ENCODE data around the gene ZFP57. TPM values are rescaled to one million over a fixed set of nuclear protein-coding genes. Genes with fewer than 3 reads are reported as not detected.

Gene ZFP57
- polyA plus RNA-seq, 1 donor (not counting 4 experiments of a cell fraction or from before 2014, with no cell fraction given), result 17.4 TPM

DNA sequence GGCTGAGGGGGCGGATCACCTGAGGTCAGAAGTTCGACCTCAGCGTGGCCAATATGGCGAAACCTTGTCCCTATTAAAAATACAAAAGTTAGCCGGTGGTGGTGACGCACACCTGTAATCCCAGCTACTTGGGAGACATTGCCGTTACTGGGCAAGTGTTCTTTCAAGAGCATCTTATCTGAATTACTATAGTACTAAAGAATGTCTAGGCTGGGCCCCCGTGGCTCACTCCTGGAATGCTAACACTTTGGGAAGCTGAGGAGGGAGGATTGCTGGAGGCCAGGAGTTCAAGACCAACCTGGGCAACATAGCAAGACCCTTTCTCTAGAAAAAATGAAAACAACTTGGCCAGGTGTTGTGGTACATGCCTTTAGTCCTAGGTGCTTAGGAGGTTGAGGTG is 859 bp upstream of the ZFP57 start:
- no peaks in the 10 kb centered on the region for H3K79me2 ChIP-seq (ENCODE audit: control insufficient read depth, insufficient read depth, low read length)
- dilution Hi-C loops (cut with MboI; ENCODE audit: extremely low pct_ligation_motif_present, low sequenced_read_pairs), result no loop called here
- DNase-seq (ENCODE audit: low read depth, low spot score) (no peak), FAIRE-seq (no peak)
- no peaks in the 10 kb centered on the region for H4K20me1 ChIP-seq (ENCODE audit: control insufficient read depth, extremely low read depth, insufficient read depth, low read length)
- H3K27ac ChIP-seq (ENCODE audit: control insufficient read depth, insufficient read depth, low read length), result no peak overlapping the region
- no peak overlapping the region for H2AFZ ChIP-seq (ENCODE audit: control insufficient read depth, low read length)
- H3K4me1 ChIP-seq (ENCODE audit: control insufficient read depth, extremely low read depth, insufficient read depth, low read length), result peaks cover 32% of the 10 kb centered on the region
- no peaks in the 10 kb centered on the region for H3K9me1 ChIP-seq (ENCODE audit: control insufficient read depth, extremely low read depth, insufficient read depth, low read length)
- TF ChIP-seq, protein P1, sequence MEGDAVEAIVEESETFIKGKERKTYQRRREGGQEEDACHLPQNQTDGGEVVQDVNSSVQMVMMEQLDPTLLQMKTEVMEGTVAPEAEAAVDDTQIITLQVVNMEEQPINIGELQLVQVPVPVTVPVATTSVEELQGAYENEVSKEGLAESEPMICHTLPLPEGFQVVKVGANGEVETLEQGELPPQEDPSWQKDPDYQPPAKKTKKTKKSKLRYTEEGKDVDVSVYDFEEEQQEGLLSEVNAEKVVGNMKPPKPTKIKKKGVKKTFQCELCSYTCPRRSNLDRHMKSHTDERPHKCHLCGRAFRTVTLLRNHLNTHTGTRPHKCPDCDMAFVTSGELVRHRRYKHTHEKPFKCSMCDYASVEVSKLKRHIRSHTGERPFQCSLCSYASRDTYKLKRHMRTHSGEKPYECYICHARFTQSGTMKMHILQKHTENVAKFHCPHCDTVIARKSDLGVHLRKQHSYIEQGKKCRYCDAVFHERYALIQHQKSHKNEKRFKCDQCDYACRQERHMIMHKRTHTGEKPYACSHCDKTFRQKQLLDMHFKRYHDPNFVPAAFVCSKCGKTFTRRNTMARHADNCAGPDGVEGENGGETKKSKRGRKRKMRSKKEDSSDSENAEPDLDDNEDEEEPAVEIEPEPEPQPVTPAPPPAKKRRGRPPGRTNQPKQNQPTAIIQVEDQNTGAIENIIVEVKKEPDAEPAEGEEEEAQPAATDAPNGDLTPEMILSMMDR (optimal IDR thresholded peaks at IDR 0.05 in 1 of 3, IDR thresholded peaks at IDR 0.05 in 1 of 3, conservative IDR thresholded peaks at IDR 0.05 in 1 of 3; ENCODE audit: extremely low read depth in 1 of 3, insufficient read depth in 2 of 3, low read length in 3 of 3), result no peak
- no peak for TF ChIP-seq EZH2 (IDR thresholded peaks at IDR 0.05; ENCODE audit: low read length)
- H3K36me3 ChIP-seq (ENCODE audit: control insufficient read depth in 2 of 2, extremely low read depth in 1 of 2, insufficient read depth in 2 of 2, low read length in 2 of 2), result no peaks in the 10 kb centered on the region
- no peak overlapping the region for H3K4me3 ChIP-seq (ENCODE audit: control insufficient read depth in 2 of 3, extremely low read depth in 1 of 3, insufficient read depth in 2 of 3, low read depth in 1 of 3, low read length in 3 of 3)
- H3K9ac ChIP-seq (ENCODE audit: control insufficient read depth, extremely low read depth, insufficient read depth, low read length), result no peak overlapping the region
- no peaks in the 10 kb centered on the region for H3K27me3 ChIP-seq (ENCODE audit: control insufficient read depth, extremely low read depth, insufficient read depth, low read length)
- peaks cover 5% of the 10 kb centered on the region for H3K9me3 ChIP-seq (ENCODE audit: control insufficient read depth, low read depth, low read length)
- no peak overlapping the region for H3K4me2 ChIP-seq (ENCODE audit: control insufficient read depth, extremely low read depth, insufficient read depth, low read depth, low read length)

DNA sequence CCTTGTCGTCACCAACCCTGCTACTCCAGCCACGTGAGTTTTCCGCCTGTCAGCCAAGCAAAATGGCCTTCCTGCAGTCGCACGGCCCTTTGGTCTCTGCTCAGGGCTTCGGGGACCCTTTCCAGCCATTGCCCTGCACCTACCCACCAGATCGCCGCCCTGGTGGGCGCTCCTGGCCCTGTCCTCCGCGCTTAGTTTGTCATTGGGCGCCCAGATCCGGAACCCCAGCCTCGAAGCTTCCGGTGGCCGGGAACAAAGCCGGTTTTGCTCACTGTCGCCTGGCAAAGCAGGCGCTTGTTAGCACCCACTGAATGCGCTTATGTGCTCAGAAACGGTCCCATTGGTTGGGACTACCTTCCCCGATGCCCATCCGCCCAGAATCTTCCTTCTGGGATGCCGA is 536 bp downstream of the ZFP57 start:
- Histone ChIP-seq H2AFZ (ENCODE audit: control insufficient read depth, low read length) (peak overlapping the region; percentile 70), H3K79me2 (ENCODE audit: control insufficient read depth, insufficient read depth, low read length) (no peaks in the 10 kb centered on the region), H3K4me3 (ENCODE audit: control insufficient read depth in 2 of 3, extremely low read depth in 1 of 3, insufficient read depth in 2 of 3, low read depth in 1 of 3, low read length in 3 of 3) (peak overlapping the region in 2 of 3 experiments; percentile 29 to 74), H3K9ac (ENCODE audit: control insufficient read depth, extremely low read depth, insufficient read depth, low read length) (peak overlapping the region; percentile 78), H3K36me3 (ENCODE audit: control insufficient read depth in 2 of 2, extremely low read depth in 1 of 2, insufficient read depth in 2 of 2, low read length in 2 of 2) (no peaks in the 10 kb centered on the region), H3K9me1 (ENCODE audit: control insufficient read depth, extremely low read depth, insufficient read depth, low read length) (no peaks in the 10 kb centered on the region), H3K4me1 (ENCODE audit: control insufficient read depth, extremely low read depth, insufficient read depth, low read length) (peaks cover 44% of the 10 kb centered on the region), H3K4me2 (ENCODE audit: control insufficient read depth, extremely low read depth, insufficient read depth, low read depth, low read length) (peak overlapping the region; percentile 15), H3K9me3 (ENCODE audit: control insufficient read depth, low read depth, low read length) (peaks cover 5% of the 10 kb centered on the region), H3K27ac (ENCODE audit: control insufficient read depth, insufficient read depth, low read length) (peak overlapping the region; percentile 92), H4K20me1 (ENCODE audit: control insufficient read depth, extremely low read depth, insufficient read depth, low read length) (no peaks in the 10 kb centered on the region), H3K27me3 (ENCODE audit: control insufficient read depth, extremely low read depth, insufficient read depth, low read length) (no peaks in the 10 kb centered on the region)
- TF ChIP-seq EZH2 (IDR thresholded peaks at IDR 0.05; ENCODE audit: low read length), result no peak
- TF ChIP-seq, protein P1 (optimal IDR thresholded peaks at IDR 0.05 in 1 of 3, IDR thresholded peaks at IDR 0.05 in 1 of 3, conservative IDR thresholded peaks at IDR 0.05 in 1 of 3; ENCODE audit: extremely low read depth in 1 of 3, insufficient read depth in 2 of 3, low read length in 3 of 3), result no peak
- no peak for FAIRE-seq
- no peak for DNase-seq (ENCODE audit: low read depth, low spot score)
- dilution Hi-C loops (cut with MboI; ENCODE audit: extremely low pct_ligation_motif_present, low sequenced_read_pairs), result no loop called here
